Panc1 (cell line): ENCODE results near the gene LATS2. TPM values are rescaled to one million over a fixed set of nuclear protein-coding genes. Genes with fewer than 3 reads are reported as not detected.

Source experiments
- ATAC-seq: fragments of 200-7000 bp; cut with Tn5 transposase; 2 replicates; pipeline ENCODE4 v1.9.1; 2020; ENCODE audit warnings: mild to moderate bottlenecking, moderate library complexity
- BruUV-seq: library from RNA; stranded (reverse); fragments of 400-500 nt; replicated peaks from 2 replicates; lab custom pipeline; 2021; lab: Mats Ljungman, UMichigan
- CTCF ChIA-PET: fragments of 300-600 bp; sonication (Branson Sonifier 250); formaldehyde crosslinking; loops from one replicate; lab custom pipeline; 2022; ENCODE audit warnings: antibody characterized with exemption; lab: Charles Lee
- POLR2A ChIA-PET: fragments of 300-600 bp; sonication (Branson Sonifier 250); formaldehyde crosslinking; loops from one replicate; lab custom pipeline; 2022; ENCODE audit warnings: antibody characterized with exemption; lab: Charles Lee
- DNase-seq: peaks from one replicate; pipeline ENCODE4 v3.0.0-alpha.2; 2010; ENCODE audit warnings: low read depth, low spot score
- H3K27ac ChIP-seq: 2 replicates; pipeline ENCODE4 v1.5.1; 2011; ENCODE audit warnings: mild to moderate bottlenecking, low read length, inconsistent platforms
- H3K27me3 ChIP-seq: fragments of 200-500 bp; sonication (Bioruptor generic); 2 replicates; pipeline ENCODE4 v1.6.0; 2014; ENCODE audit warnings: low read length, inconsistent platforms; ENCODE audit not compliant: control insufficient read depth, insufficient read depth
- H3K36me3 ChIP-seq: fragments of 200-500 bp; sonication (Bioruptor generic); 2 replicates; pipeline ENCODE4 v1.5.1; 2014; ENCODE audit warnings: inconsistent platforms, mild to moderate bottlenecking, low read length, moderate library complexity; ENCODE audit not compliant: control insufficient read depth, insufficient read depth
- H3K4me1 ChIP-seq: 2 replicates; pipeline ENCODE4 v1.5.1; 2011; ENCODE audit warnings: inconsistent platforms, mild to moderate bottlenecking, low read length, moderate library complexity; ENCODE audit not compliant: control insufficient read depth, insufficient read depth
- H3K4me3 ChIP-seq, 2 experiments: 2 replicates each; pipeline ENCODE4 v1.5.1; 2011 to 2012; ENCODE audit warnings: low read depth in 2 of 2, low read length in 2 of 2, mild to moderate bottlenecking in 2 of 2, inconsistent platforms in 1 of 2, moderate library complexity in 1 of 2
- H3K9me3 ChIP-seq: fragments of 200-500 bp; sonication (Bioruptor generic); 2 replicates; pipeline ENCODE4 v1.5.1; 2014; ENCODE audit warnings: low read depth, mild to moderate bottlenecking, inconsistent platforms, low read length, moderate library complexity; ENCODE audit not compliant: control insufficient read depth, insufficient read depth
- CTCF ChIP-seq: fragments of 450-650 bp; IDR thresholded peaks from 2 replicates; pipeline ENCODE4 v1.5.1; 2017; ENCODE audit warnings: mild to moderate bottlenecking
- POLR2AphosphoS5 ChIP-seq: IDR thresholded peaks from 2 replicates; pipeline ENCODE4 v1.6.1; 2012; ENCODE audit warnings: mild to moderate bottlenecking, low read depth, low read length, moderate library complexity
- REST ChIP-seq, 2 experiments: IDR thresholded peaks; 2 replicates each; pipeline ENCODE4 v1.6.1; 2011 to 2012; ENCODE audit warnings: low read depth in 2 of 2, control low read depth in 1 of 2, low read length in 1 of 2, mild to moderate bottlenecking in 1 of 2, moderate library complexity in 1 of 2; ENCODE audit not compliant: insufficient read depth in 1 of 2
- SIN3A ChIP-seq: IDR thresholded peaks from 2 replicates; pipeline ENCODE4 v1.6.1; 2012; ENCODE audit warnings: low read depth, mild to moderate bottlenecking, low read length, moderate library complexity, borderline replicate concordance; ENCODE audit not compliant: insufficient read depth
- TCF7L2 ChIP-seq: IDR thresholded peaks from 2 replicates; pipeline ENCODE4 v1.6.1; 2011; ENCODE audit warnings: mild to moderate bottlenecking, low read depth, low read length, inconsistent platforms
- in situ Hi-C: cut with HindIII; loops from 2 replicates; pipeline ENCODE4 v1.10.0; 2016; ENCODE audit warnings: low sequenced_read_pairs, low pct_unique_long_range_greater_than_20kb
- intact Hi-C: fragments of 100-400 bp; cut with micrococcal nuclease; formaldehyde crosslinking; loops from one replicate; pipeline ENCODE4 v1.10.0; 2022; ENCODE audit not compliant: unreplicated experiment
- total RNA-seq: library from RNA; stranded (reverse); gene quantifications from one replicate; pipeline ENCODE4 v1.2.1, GENCODE V29; 2021; ENCODE audit not compliant: unreplicated experiment

Gene LATS2
- total RNA-seq, 1 experiment from 2014 or later, result 24.5 TPM

- Histone ChIP-seq H3K9me3 (no peaks in the 10 kb centered on the region), H3K27ac (no peak overlapping the region), H3K4me3 (no peak overlapping the region), H3K36me3 (no peaks in the 10 kb centered on the region; the same call in none of the 2 replicates), H3K27me3 (no peaks in the 10 kb centered on the region), H3K4me1 (no peaks in the 10 kb centered on the region; the same call in 1 of the 2 replicates)
- DNase-seq (no peak), ATAC-seq (no peak)
- no TSS peak for BruUV-seq
- intact Hi-C loops, result no loop called here
- TF ChIP-seq POLR2AphosphoS5, result no peak
- TF ChIP-seq TCF7L2, result no peak
- no peak for TF ChIP-seq CTCF
- no peak for TF ChIP-seq SIN3A
- no peak for TF ChIP-seq REST (IDR thresholded peaks at IDR 0.05; ENCODE audit: insufficient read depth in 1 of 2, low read depth in 2 of 2, low read length in 1 of 2)
- CTCF ChIA-PET, result no interaction called here
- in situ Hi-C loops, result no loop called here
- POLR2A ChIA-PET, result no interaction called here
Observed at GRCh38 chr13:20991741-20992520, 69.5 kb downstream of the LATS2 start.

GRCh38 chr13:20990910-20991525 lies 70.4 kb downstream of the LATS2 start:
- in situ Hi-C loops, result no loop called here
- intact Hi-C loops, result no loop called here
- no peaks in the 10 kb centered on the region; the same call in 1 of the 2 replicates for H3K4me1 ChIP-seq
- no peaks in the 10 kb centered on the region; the same call in none of the 2 replicates for H3K36me3 ChIP-seq
- ATAC-seq, result no peak
- ChIA-PET CTCF (no interaction called here), POLR2A (no interaction called here)
- H3K27ac ChIP-seq, result no peak overlapping the region
- no peak overlapping the region for H3K4me3 ChIP-seq
- no peak for DNase-seq
- H3K27me3 ChIP-seq, result no peaks in the 10 kb centered on the region
- H3K9me3 ChIP-seq, result no peaks in the 10 kb centered on the region
- TF ChIP-seq REST (IDR thresholded peaks at IDR 0.05; ENCODE audit: insufficient read depth in 1 of 2, low read depth in 2 of 2, low read length in 1 of 2), result no peak
- no peak for TF ChIP-seq SIN3A
- no peak for TF ChIP-seq TCF7L2
- TF ChIP-seq CTCF, result no peak
- no peak for TF ChIP-seq POLR2AphosphoS5
- BruUV-seq, result no TSS peak
